Transverse colon (tissue), 4 donors: ENCODE data around the gene FAM120B.

Experiments
- EP300 ChIP-seq: sonication (generic); formaldehyde crosslinking; IDR thresholded peaks from one replicate; pipeline ENCODE4 v1.6.1; 2017; ENCODE audit warnings: antibody characterized with exemption, low read depth
- POLR2A ChIP-seq: fragments of 450-650 bp; IDR thresholded peaks from one replicate; pipeline ENCODE4 v1.6.1; 2016; ENCODE audit warnings: antibody characterized with exemption, mild to moderate bottlenecking, moderate library complexity
- POLR2AphosphoS5 ChIP-seq, 3 donors: sonication (generic); formaldehyde crosslinking; IDR thresholded peaks; one replicate each; pipeline ENCODE4 v1.6.1; 2016; ENCODE audit warnings: antibody characterized with exemption in 3 of 3
- TF ChIP-seq, protein P1 (sequence below), 5 experiments: fragments of 200-600 bp in 3 of 5; fragments of 450-650 bp in 2 of 5; sonication (generic) in 3 of 5; IDR thresholded peaks; 1 replicate in 2 of 5; 2 replicates in 3 of 5; pipeline ENCODE4 v1.5.1; 2016 to 2017; ENCODE audit warnings: antibody characterized with exemption in 5 of 5, inconsistent platforms in 3 of 5, mild to moderate bottlenecking in 2 of 5, moderate library complexity in 1 of 5

DNA sequence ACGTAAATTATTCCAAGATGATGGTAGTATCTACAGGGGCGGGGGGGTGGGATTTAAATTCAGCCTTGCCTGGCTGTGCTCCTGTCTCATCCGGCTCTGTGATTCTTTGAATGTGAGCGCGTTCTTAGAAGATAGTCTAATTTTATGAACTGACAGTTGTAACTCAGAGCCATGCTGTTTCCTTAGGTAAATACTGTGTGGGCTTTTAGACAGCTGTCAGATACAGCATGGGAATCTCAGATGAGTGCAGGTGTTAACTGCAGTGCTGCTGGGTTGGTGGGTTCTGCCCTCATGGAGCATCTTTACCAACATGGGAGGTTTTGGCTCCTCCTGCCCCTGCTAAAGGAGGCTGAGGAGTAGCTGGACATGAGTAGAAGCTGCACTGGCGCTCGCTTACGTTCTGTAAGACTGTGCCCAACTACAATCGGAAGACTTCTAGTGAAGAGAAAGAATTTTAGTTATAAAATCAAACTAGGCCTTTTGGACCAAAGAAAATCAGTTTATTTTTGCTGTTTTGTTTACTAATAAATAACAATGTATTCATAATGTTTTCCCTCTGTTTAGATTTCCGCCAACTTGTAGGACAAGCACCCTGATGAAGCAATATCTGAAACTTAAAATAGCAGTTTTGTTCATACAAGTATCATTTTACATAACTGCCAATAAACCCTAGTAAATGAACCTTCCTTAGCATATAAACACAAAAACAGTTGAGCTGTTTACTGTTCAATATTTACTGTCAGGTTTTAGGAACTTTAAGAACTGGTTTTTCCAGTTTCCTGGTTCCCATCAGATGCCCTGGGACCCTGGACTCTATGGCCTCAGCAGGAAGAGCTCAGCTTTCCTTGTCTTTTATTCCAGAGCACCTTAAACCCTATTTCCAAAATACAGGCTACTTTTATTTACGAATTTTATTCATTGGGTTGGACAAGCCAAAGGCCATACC is 66.1 kb downstream of the FAM120B start:
- TF ChIP-seq, protein P1, sequence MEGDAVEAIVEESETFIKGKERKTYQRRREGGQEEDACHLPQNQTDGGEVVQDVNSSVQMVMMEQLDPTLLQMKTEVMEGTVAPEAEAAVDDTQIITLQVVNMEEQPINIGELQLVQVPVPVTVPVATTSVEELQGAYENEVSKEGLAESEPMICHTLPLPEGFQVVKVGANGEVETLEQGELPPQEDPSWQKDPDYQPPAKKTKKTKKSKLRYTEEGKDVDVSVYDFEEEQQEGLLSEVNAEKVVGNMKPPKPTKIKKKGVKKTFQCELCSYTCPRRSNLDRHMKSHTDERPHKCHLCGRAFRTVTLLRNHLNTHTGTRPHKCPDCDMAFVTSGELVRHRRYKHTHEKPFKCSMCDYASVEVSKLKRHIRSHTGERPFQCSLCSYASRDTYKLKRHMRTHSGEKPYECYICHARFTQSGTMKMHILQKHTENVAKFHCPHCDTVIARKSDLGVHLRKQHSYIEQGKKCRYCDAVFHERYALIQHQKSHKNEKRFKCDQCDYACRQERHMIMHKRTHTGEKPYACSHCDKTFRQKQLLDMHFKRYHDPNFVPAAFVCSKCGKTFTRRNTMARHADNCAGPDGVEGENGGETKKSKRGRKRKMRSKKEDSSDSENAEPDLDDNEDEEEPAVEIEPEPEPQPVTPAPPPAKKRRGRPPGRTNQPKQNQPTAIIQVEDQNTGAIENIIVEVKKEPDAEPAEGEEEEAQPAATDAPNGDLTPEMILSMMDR (IDR thresholded peaks at IDR 0.05): no peak
- TF ChIP-seq POLR2A (no peak), EP300 (no peak), POLR2AphosphoS5 (IDR thresholded peaks at IDR 0.05) (no peak)
